Measurements from ENCODE around the gene PTPRS.

PTPRS gene

DNA sequence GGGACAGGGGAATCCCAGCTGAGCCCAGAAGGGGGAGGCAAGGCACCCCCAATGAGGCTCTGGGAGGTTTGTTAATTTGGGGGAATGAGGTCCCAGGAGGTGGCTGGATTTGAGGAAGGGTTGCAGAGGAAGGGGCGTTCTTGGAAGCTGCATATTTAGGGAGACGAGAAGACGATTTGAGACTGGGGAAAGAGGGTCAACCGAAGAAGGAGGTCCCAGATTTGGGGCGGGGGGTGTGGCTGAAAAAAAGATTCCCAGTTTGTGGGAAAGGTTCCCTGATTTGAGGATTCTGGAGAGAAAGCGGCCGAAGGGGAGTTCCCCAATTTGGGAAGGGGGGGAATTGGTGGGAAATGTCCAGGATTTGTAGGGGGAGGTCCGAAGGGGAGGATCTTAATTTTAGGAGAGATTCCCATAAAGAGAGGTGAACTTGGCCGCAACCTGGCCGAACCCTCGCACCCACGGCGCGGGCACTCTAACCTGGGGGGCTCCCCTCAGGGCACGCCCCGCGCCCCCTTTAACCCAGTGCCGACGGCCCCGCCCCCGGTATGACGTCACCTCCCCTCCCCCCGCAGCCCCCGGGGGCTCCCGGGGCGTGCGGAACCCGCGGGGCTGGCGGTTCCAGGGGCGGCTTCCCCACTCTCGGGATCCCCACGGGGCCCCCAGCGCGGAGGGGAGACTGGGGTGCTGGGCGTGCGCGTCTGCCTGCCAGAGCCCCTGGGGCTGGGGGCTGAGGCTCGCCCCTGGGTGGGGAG, 1.2 kb downstream of the PTPRS start:
- Histone ChIP-seq H3K27ac (no peak overlapping the region), H3K9ac (ENCODE audit: insufficient read length) (peak overlapping the region; percentile 85), H3K4me3 (peak overlapping the region; percentile 83), H3K36me3 (ENCODE audit: insufficient read depth, low read length) (no peaks in the 10 kb centered on the region), H3K9me3 (ENCODE audit: low read depth, low read length) (no peaks in the 10 kb centered on the region)
- TF ChIP-seq FOXP2 (optimal IDR thresholded peaks at IDR 0.05; ENCODE audit: control extremely low read depth, extremely low read length, insufficient read depth) = no peak
- TF ChIP-seq EZH2 (IDR thresholded peaks at IDR 0.05) = no peak
- TF ChIP-seq POLR2AphosphoS5 (IDR thresholded peaks at IDR 0.05; ENCODE audit: borderline replicate concordance, low read depth, low read length) = no peak; the same call in 1 of the 2 replicates
- no peak for DNase-seq (ENCODE audit: low read depth, low spot score)

DNA sequence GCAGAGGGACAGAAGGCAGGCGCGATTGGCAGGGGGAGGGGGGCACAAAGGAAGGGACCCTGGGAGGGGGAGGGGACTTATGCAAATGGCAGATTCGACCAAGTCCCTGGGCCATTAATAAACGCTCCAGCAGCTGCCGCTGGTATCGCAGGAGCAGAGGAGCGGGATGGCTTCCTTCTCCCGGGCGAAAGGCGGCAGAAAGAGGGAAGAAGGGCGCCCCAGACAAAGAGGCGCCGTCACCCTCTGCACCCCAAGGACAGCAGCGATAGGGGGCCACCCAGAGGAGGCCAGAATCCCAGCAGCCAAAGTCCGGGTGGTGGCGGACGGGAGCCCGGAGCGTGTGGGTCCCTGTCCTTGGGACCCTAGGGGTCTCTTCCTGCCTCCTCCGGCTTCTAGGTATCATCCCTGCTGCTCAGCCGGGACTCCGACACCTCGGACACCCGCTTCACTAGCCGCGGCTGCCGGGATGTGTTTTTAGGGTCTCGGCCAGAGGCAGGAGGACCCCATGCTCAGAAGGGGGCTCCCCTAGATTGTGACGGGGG, 1.9 kb downstream of the PTPRS start:
- no peak for DNase-seq (ENCODE audit: low read depth, low spot score)
- Histone ChIP-seq H3K9ac (ENCODE audit: insufficient read length) (no peak overlapping the region), H3K27ac (no peak overlapping the region), H3K9me3 (ENCODE audit: low read depth, low read length) (no peaks in the 10 kb centered on the region), H3K36me3 (ENCODE audit: insufficient read depth, low read length) (no peaks in the 10 kb centered on the region), H3K4me3 (peak overlapping the region; percentile 83)
- TF ChIP-seq EZH2 (IDR thresholded peaks at IDR 0.05) (no peak), POLR2AphosphoS5 (IDR thresholded peaks at IDR 0.05; ENCODE audit: borderline replicate concordance, low read depth, low read length) (no peak)

DNA sequence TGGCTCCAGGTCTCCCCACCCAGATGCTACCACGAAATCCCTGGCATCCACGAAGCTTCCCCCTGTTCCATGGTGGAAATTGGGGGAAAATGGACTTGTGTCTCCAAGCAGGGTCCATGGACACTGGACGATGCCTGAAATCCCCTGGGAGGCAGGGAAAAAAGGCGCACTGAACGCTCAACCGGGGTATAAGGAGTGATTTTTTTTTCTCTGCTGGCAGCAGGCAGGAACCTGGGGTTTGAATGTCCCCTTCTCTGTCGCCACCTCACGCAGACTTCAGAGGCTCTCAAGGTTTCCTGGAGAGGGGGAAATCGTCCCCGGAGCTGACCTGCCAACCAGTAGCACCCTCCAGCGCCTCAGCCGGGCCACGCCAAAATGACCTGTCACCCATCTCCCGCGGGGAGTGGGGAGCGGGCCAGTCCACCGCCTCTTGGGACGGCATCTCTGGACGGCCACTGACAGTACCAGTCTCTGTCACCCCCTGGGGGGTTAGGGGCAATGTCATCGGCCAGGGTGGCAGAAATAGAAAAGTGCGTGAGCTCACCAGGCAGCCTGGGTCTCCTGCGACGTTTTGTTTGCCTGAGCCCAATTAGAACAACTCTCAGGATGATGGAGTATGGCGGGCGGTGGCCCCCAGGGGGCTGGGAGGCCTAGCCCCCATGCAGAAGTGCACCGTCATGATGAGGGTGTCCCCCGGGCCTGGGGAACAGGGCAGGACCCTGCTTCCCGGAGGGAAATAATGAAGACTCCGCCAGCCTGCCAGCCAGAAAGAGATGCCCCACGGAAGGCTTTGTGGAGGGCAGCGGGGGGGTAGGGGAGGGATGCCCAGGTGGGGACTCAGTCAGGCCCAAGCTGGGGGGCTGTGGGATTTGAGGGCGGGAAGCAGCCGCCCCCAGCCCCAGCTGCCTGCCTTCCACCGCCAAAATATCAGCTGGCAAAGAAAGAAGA, 2.6 kb downstream of the PTPRS start:
- no peaks in the 10 kb centered on the region for H3K9me3 ChIP-seq (ENCODE audit: low read depth, low read length)
- no peak overlapping the region for H3K4me3 ChIP-seq
- H3K36me3 ChIP-seq (ENCODE audit: insufficient read depth, low read length) = no peaks in the 10 kb centered on the region
- DNase-seq (ENCODE audit: low read depth, low spot score) = no peak
- H3K9ac ChIP-seq (ENCODE audit: insufficient read length) = no peak overlapping the region
- no peak overlapping the region for H3K27ac ChIP-seq
- no peak for TF ChIP-seq FOXP2 (optimal IDR thresholded peaks at IDR 0.05; ENCODE audit: control extremely low read depth, extremely low read length, insufficient read depth)
- TF ChIP-seq POLR2AphosphoS5 (IDR thresholded peaks at IDR 0.05; ENCODE audit: borderline replicate concordance, low read depth, low read length) = no peak
- no peak for TF ChIP-seq EZH2 (IDR thresholded peaks at IDR 0.05)

DNA sequence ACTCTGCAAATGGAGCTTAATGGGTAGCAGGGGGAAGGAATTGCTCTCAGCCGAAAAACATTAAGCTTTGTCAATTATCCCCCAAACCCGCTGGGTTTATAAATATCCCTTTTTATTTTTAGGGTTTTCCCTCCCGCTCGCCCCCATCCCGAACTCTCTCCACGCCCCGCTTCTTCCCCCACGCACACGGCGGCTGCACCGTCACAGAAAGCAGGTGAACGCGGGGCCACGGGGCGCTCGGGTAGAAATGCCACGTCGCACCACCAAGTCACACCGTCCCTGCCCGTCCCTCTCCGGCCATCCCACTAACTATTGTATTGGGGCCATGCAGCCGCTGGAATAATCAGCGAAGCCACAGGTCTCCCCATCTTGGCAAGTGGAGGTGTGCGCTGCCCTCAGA, 3.5 kb downstream of the PTPRS start:
- no peak overlapping the region for H3K27ac ChIP-seq
- H3K4me3 ChIP-seq = no peak overlapping the region
- H3K9me3 ChIP-seq (ENCODE audit: low read depth, low read length) = no peaks in the 10 kb centered on the region
- TF ChIP-seq FOXP2 (optimal IDR thresholded peaks at IDR 0.05; ENCODE audit: control extremely low read depth, extremely low read length, insufficient read depth) = no peak
- TF ChIP-seq EZH2 (IDR thresholded peaks at IDR 0.05) = no peak
- no peak for TF ChIP-seq POLR2AphosphoS5 (IDR thresholded peaks at IDR 0.05; ENCODE audit: borderline replicate concordance, low read depth, low read length)
- H3K9ac ChIP-seq (ENCODE audit: insufficient read length) = no peak overlapping the region
- DNase-seq (ENCODE audit: low read depth, low spot score) = no peak
- no peaks in the 10 kb centered on the region for H3K36me3 ChIP-seq (ENCODE audit: insufficient read depth, low read length)

DNA sequence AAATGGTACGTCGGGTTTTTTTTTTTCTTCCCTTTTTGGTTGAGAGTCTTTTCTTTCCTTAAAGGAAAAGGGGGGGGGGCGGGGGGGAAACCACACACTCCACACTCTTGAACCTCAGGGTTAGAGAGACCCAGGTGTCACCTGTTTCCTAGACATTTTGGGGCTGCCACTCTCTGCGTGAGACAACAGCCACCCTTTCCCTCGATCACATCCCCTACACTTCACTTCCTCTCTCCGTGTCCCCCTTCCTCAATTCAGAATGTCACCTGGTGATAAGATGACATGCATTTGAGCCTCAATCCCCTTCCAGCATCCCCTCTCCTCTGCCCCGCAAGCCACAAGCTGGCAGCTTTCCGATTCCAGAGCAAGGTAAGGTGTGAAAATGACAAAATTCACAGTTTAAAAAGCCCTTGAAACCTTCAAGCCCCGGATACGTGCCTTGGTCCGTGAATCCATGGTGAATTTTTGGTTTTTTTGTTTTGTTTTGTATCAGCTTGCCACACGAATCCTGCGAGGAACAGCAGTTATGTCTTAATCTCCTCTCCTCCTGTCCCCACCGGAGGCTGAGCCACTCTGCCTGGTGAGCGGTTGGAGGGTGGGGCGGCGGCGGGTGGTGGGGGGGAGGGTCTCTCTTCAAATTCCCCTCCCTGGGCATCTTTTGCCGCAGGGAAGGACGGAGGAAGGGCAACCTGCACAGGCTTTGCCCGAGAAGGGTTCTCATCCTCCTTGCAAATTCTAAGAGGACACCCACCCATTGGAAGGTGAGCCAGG, 4.2 kb downstream of the PTPRS start:
- no peak for DNase-seq (ENCODE audit: low read depth, low spot score)
- Histone ChIP-seq H3K9ac (ENCODE audit: insufficient read length) (no peak overlapping the region), H3K9me3 (ENCODE audit: low read depth, low read length) (no peaks in the 10 kb centered on the region), H3K27ac (no peak overlapping the region), H3K4me3 (no peak overlapping the region), H3K36me3 (ENCODE audit: insufficient read depth, low read length) (no peaks in the 10 kb centered on the region)
- no peak for TF ChIP-seq POLR2AphosphoS5 (IDR thresholded peaks at IDR 0.05; ENCODE audit: borderline replicate concordance, low read depth, low read length)
- no peak for TF ChIP-seq EZH2 (IDR thresholded peaks at IDR 0.05)
- TF ChIP-seq FOXP2 (optimal IDR thresholded peaks at IDR 0.05; ENCODE audit: control extremely low read depth, extremely low read length, insufficient read depth) = no peak

GRCh38 chr19:5335593-5335992, 5.0 kb downstream of the PTPRS start:
- DNase-seq (ENCODE audit: low read depth, low spot score) = no peak
- H3K4me3 ChIP-seq = no peak overlapping the region
- TF ChIP-seq FOXP2 (optimal IDR thresholded peaks at IDR 0.05; ENCODE audit: control extremely low read depth, extremely low read length, insufficient read depth) = no peak
- no peak for TF ChIP-seq POLR2AphosphoS5 (IDR thresholded peaks at IDR 0.05; ENCODE audit: borderline replicate concordance, low read depth, low read length)

DNA sequence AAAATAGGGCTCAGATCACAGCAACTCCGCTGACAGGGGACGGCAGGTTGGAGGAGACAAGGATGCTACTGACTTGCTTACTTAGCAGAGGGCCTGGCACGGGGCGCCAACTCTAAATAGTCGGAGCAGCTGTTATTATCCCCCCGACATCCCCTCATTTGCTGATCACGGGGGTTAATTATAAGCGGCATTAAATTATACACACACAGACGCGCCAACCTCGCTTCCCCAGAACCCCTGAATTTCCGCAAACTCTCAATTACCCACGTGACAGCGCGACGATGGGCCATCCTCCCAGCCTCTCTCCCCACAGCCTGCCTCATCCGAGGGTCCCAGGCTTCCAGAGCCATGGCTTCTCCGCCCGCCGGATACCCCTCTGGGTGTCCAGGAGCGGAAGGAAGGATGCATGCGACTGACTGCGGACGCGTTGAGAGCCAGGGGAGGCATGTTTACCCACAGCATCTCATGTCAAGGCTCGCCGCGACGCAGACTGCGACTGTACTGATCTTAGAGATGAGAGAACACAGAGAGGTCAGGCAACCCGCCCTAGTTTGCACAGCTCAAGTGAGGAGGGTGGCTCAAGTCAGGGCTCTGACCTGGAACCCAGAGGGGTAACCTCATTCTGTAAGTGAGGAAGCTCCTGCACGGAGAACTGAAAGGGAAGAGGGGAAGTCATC, 5.7 kb downstream of the PTPRS start:
- Histone ChIP-seq H3K9ac (ENCODE audit: insufficient read length) (no peak overlapping the region), H3K4me3 (no peak overlapping the region), H3K9me3 (ENCODE audit: low read depth, low read length) (no peaks in the 10 kb centered on the region), H3K27ac (no peak overlapping the region), H3K36me3 (ENCODE audit: insufficient read depth, low read length) (no peaks in the 10 kb centered on the region)
- TF ChIP-seq EZH2 (IDR thresholded peaks at IDR 0.05) = no peak
- no peak for TF ChIP-seq POLR2AphosphoS5 (IDR thresholded peaks at IDR 0.05; ENCODE audit: borderline replicate concordance, low read depth, low read length)
- TF ChIP-seq FOXP2 (optimal IDR thresholded peaks at IDR 0.05; ENCODE audit: control extremely low read depth, extremely low read length, insufficient read depth) = no peak
- no peak for DNase-seq (ENCODE audit: low read depth, low spot score)

More at GRCh38 chr19:5335593-5335992, 5.0 kb downstream of the PTPRS start:
- no peak overlapping the region for H3K9ac ChIP-seq (ENCODE audit: insufficient read length)
- no peaks in the 10 kb centered on the region for H3K36me3 ChIP-seq (ENCODE audit: insufficient read depth, low read length)
- H3K9me3 ChIP-seq (ENCODE audit: low read depth, low read length) = no peaks in the 10 kb centered on the region
- H3K27ac ChIP-seq = no peak overlapping the region

Measured in SK-N-MC (cell line).